NCI-H2029 (cell line): ENCODE data around the gene GRID1.

Experiments used
- DNase-seq: peaks from one replicate; lab custom pipeline; 2025; lab: John Stamatoyannopoulos, UW

The GRID1 gene

GRCh38 chr10:86063341-86063740 lies 303.3 kb downstream of the GRID1 start:
- no peak for DNase-seq

GRCh38 chr10:86062647-86063145 lies 303.9 kb downstream of the GRID1 start:
- no peak for DNase-seq

- DNase-seq: no peak
These were observed 304.4 kb downstream of the GRID1 start for GRCh38 chr10:86062198-86062550.

- no peak for DNase-seq
These were observed 305.1 kb downstream of the GRID1 start for GRCh38 chr10:86061278-86062197.

- DNase-seq: no peak
These were observed 306.0 kb downstream of the GRID1 start for GRCh38 chr10:86060386-86061277.

GRCh38 chr10:86059892-86060291 lies 306.7 kb downstream of the GRID1 start:
- no peak for DNase-seq

- DNase-seq: no peak
These were observed 307.6 kb downstream of the GRID1 start for GRCh38 chr10:86058964-86059363.

- DNase-seq: no peak
These were observed 308.9 kb downstream of the GRID1 start for GRCh38 chr10:86057708-86058107.

- no peak for DNase-seq
These were observed 309.9 kb downstream of the GRID1 start for GRCh38 chr10:86056672-86057071.

GRCh38 chr10:86055928-86056327 lies 310.7 kb downstream of the GRID1 start:
- DNase-seq: no peak

- no peak for DNase-seq
These were observed 312.9 kb downstream of the GRID1 start for GRCh38 chr10:86053675-86054074.

GRCh38 chr10:86051586-86051985 lies 315.0 kb downstream of the GRID1 start:
- no peak for DNase-seq

- DNase-seq: no peak
These were observed 317.2 kb downstream of the GRID1 start for GRCh38 chr10:86049442-86049841.

GRCh38 chr10:86048973-86049372 lies 317.6 kb downstream of the GRID1 start:
- DNase-seq: no peak

- DNase-seq: no peak
These were observed 318.0 kb downstream of the GRID1 start for GRCh38 chr10:86048571-86048970.

GRCh38 chr10:86047588-86047987 lies 319.0 kb downstream of the GRID1 start:
- DNase-seq: no peak

GRCh38 chr10:86046845-86047460 lies 319.6 kb downstream of the GRID1 start:
- DNase-seq: no peak

GRCh38 chr10:86045896-86046295 lies 320.7 kb downstream of the GRID1 start:
- no peak for DNase-seq

GRCh38 chr10:86044029-86044428 lies 322.6 kb downstream of the GRID1 start:
- no peak for DNase-seq

- DNase-seq: no peak
These were observed 323.4 kb downstream of the GRID1 start for GRCh38 chr10:86043236-86043635.

- no peak for DNase-seq
These were observed 324.4 kb downstream of the GRID1 start for GRCh38 chr10:86042161-86042560.

- no peak for DNase-seq
These were observed 325.5 kb downstream of the GRID1 start for GRCh38 chr10:86041116-86041515.
